IPS DF 6.9 (cell line): ENCODE results near the gene PEPD.

Experiments used
- DNase-seq: peaks from one replicate; pipeline ENCODE4 v3.0.0-alpha.2; 2013; ENCODE audit warnings: low read depth, low spot score
- H3K27ac ChIP-seq: one replicate; pipeline ENCODE4 v1.5.1; 2013; ENCODE audit warnings: low read length, control low read depth
- H3K27me3 ChIP-seq: 2 replicates; pipeline ENCODE4 v1.6.1; 2013; ENCODE audit warnings: mild to moderate bottlenecking, low read length; ENCODE audit not compliant: control insufficient read depth, insufficient read depth
- H3K36me3 ChIP-seq: 2 replicates; pipeline ENCODE4 v1.6.1; 2013; ENCODE audit warnings: low read length; ENCODE audit not compliant: control insufficient read depth, insufficient read depth
- H3K4me1 ChIP-seq: 2 replicates; pipeline ENCODE4 v1.6.1; 2013; ENCODE audit warnings: low read length; ENCODE audit not compliant: control insufficient read depth, insufficient read depth
- H3K4me3 ChIP-seq: 2 replicates; pipeline ENCODE4 v1.5.1; 2013; ENCODE audit warnings: mild to moderate bottlenecking, low read length
- H3K9me3 ChIP-seq: 2 replicates; pipeline ENCODE4 v1.6.1; 2013; ENCODE audit warnings: low read length, inconsistent platforms; ENCODE audit not compliant: control insufficient read depth, insufficient read depth
- WGBS: extraction: QIAGEN DNeasy Blood & Tissue Kit; methylation state at CpG from one replicate; pipeline ENCODE4 v1.1.7; 2013; ENCODE audit warnings: mixed read lengths, missing lambda C conversion rate; ENCODE audit not compliant: insufficient read length, insufficient coverage; 5-methylcytosine and 5-hydroxymethylcytosine counted together

Gene PEPD

GRCh38 chr19:33469171-33470039 is 52.2 kb downstream of the PEPD start:
- Histone ChIP-seq H3K4me1 (no peaks in the 10 kb centered on the region), H3K36me3 (no peaks in the 10 kb centered on the region), H3K9me3 (no peaks in the 10 kb centered on the region), H3K4me3 (no peak overlapping the region), H3K27ac (no peak overlapping the region), H3K27me3 (no peaks in the 10 kb centered on the region)
- no CpG with 5 or more reads among the region's 20 CpGs for WGBS
- no peak for DNase-seq

- Histone ChIP-seq H3K9me3 (no peaks in the 10 kb centered on the region), H3K27ac (no peak overlapping the region), H3K36me3 (no peaks in the 10 kb centered on the region), H3K4me3 (no peak overlapping the region), H3K4me1 (no peaks in the 10 kb centered on the region), H3K27me3 (no peaks in the 10 kb centered on the region)
- no peak for DNase-seq
- WGBS: no CpG with 5 or more reads among the region's 31 CpGs
Measured at GRCh38 chr19:33468361-33469170, 53.0 kb downstream of the PEPD start.

- H3K4me1 ChIP-seq: no peaks in the 10 kb centered on the region
- WGBS: no CpG with 5 or more reads among the region's 11 CpGs
Measured at GRCh38 chr19:33467851-33468250, 53.7 kb downstream of the PEPD start.

GRCh38 chr19:33465834-33466233 is 55.8 kb downstream of the PEPD start:
- no peaks in the 10 kb centered on the region for H3K4me1 ChIP-seq
- DNase-seq: no peak

More at GRCh38 chr19:33467851-33468250, 53.7 kb downstream of the PEPD start:
- no peak for DNase-seq
- Histone ChIP-seq H3K9me3 (no peaks in the 10 kb centered on the region), H3K4me3 (no peak overlapping the region), H3K27ac (no peak overlapping the region), H3K27me3 (no peaks in the 10 kb centered on the region), H3K36me3 (no peaks in the 10 kb centered on the region)

GRCh38 chr19:33465371-33465770 is 56.2 kb downstream of the PEPD start:
- Histone ChIP-seq H3K9me3 (no peaks in the 10 kb centered on the region), H3K4me3 (no peak overlapping the region), H3K36me3 (no peaks in the 10 kb centered on the region; the same call in 1 of the 2 replicates), H3K27me3 (no peaks in the 10 kb centered on the region), H3K4me1 (no peaks in the 10 kb centered on the region), H3K27ac (no peak overlapping the region)
- WGBS: no CpG with 5 or more reads among the region's 9 CpGs
- no peak for DNase-seq

More at GRCh38 chr19:33465834-33466233, 55.8 kb downstream of the PEPD start:
- WGBS: no CpG with 5 or more reads among the region's 1 CpG
- Histone ChIP-seq H3K27ac (no peak overlapping the region), H3K4me3 (no peak overlapping the region), H3K27me3 (no peaks in the 10 kb centered on the region), H3K9me3 (no peaks in the 10 kb centered on the region), H3K36me3 (no peaks in the 10 kb centered on the region; the same call in 1 of the 2 replicates)

- H3K27ac ChIP-seq: no peak overlapping the region
Measured at GRCh38 chr19:33464733-33465115, 56.9 kb downstream of the PEPD start.

GRCh38 chr19:33464010-33464732 is 57.4 kb downstream of the PEPD start:
- H3K4me1 ChIP-seq: no peaks in the 10 kb centered on the region
- H3K9me3 ChIP-seq: no peaks in the 10 kb centered on the region
- no peak overlapping the region for H3K27ac ChIP-seq
- H3K27me3 ChIP-seq: no peaks in the 10 kb centered on the region
- DNase-seq: no peak
- H3K4me3 ChIP-seq: no peak overlapping the region
- WGBS: no CpG with 5 or more reads among the region's 12 CpGs
- no peaks in the 10 kb centered on the region; the same call in 1 of the 2 replicates for H3K36me3 ChIP-seq

More at GRCh38 chr19:33464733-33465115, 56.9 kb downstream of the PEPD start:
- no CpG with 5 or more reads among the region's 10 CpGs for WGBS
- Histone ChIP-seq H3K36me3 (no peaks in the 10 kb centered on the region; the same call in 1 of the 2 replicates), H3K27me3 (no peaks in the 10 kb centered on the region), H3K4me1 (no peaks in the 10 kb centered on the region), H3K4me3 (no peak overlapping the region), H3K9me3 (no peaks in the 10 kb centered on the region)
- no peak for DNase-seq

GRCh38 chr19:33463199-33463598 is 58.4 kb downstream of the PEPD start:
- Histone ChIP-seq H3K27ac (no peak overlapping the region), H3K4me1 (no peaks in the 10 kb centered on the region), H3K36me3 (no peaks in the 10 kb centered on the region; the same call in 1 of the 2 replicates), H3K9me3 (no peaks in the 10 kb centered on the region), H3K4me3 (no peak overlapping the region), H3K27me3 (no peaks in the 10 kb centered on the region)
- DNase-seq: no peak
- no CpG with 5 or more reads among the region's 10 CpGs for WGBS

- no CpG with 5 or more reads among the region's 16 CpGs for WGBS
- H3K27ac ChIP-seq: no peak overlapping the region
- no peaks in the 10 kb centered on the region for H3K27me3 ChIP-seq
- H3K4me3 ChIP-seq: no peak overlapping the region
- no peak for DNase-seq
- no peaks in the 10 kb centered on the region for H3K4me1 ChIP-seq
- H3K9me3 ChIP-seq: no peaks in the 10 kb centered on the region
- no peaks in the 10 kb centered on the region; the same call in 1 of the 2 replicates for H3K36me3 ChIP-seq
Measured at GRCh38 chr19:33462112-33462791, 59.3 kb downstream of the PEPD start.
